ENCODE data around the gene CCDC40. TPM values are rescaled to one million over a fixed set of nuclear protein-coding genes. Genes with fewer than 3 reads are reported as not detected.

Gene CCDC40
- total RNA-seq, 2 donors from 2014 or later: 21.7 to 38.9 TPM

- DNase-seq: no peak
- no peaks in the 10 kb centered on the region for H3K9me3 Mint-ChIP-seq
- H3K36me3 Mint-ChIP-seq (ENCODE audit: low read depth): no peaks in the 10 kb centered on the region
- H3K36me3 ChIP-seq (ENCODE audit: control insufficient read depth, insufficient read depth, low read length): no peaks in the 10 kb centered on the region
- no peak overlapping the region for H3K27ac Mint-ChIP-seq
- H3K27me3 Mint-ChIP-seq (ENCODE audit: insufficient read depth): no peaks in the 10 kb centered on the region
- H3K4me3 Mint-ChIP-seq: no peak overlapping the region
- no peaks in the 10 kb centered on the region for H3K27me3 ChIP-seq (ENCODE audit: control insufficient read depth, insufficient read depth, low read length, poor library complexity, severe bottlenecking)
- WGBS, 2 experiments (ENCODE audit: insufficient coverage in 1 of 2, insufficient read length in 1 of 2): 89 to 100% methylated on average over 3 to 6 of the region's 6 CpGs
- peaks cover 6% of the 10 kb centered on the region for H3K4me1 ChIP-seq (ENCODE audit: control insufficient read depth, insufficient read depth, low read length)
- TF ChIP-seq CTCF (conservative IDR thresholded peaks at IDR 0.05): no peak
- no peak overlapping the region for H3K27ac ChIP-seq (ENCODE audit: low read depth, low read length)
- no peak overlapping the region for H3K4me3 ChIP-seq (ENCODE audit: low read length)
- no peak overlapping the region for H3K9ac ChIP-seq (ENCODE audit: extremely low read depth, low read length, poor library complexity, severe bottlenecking)
- no peaks in the 10 kb centered on the region for H3K9me3 ChIP-seq (ENCODE audit: control insufficient read depth, low read length)
- H3K4me1 Mint-ChIP-seq: peaks cover 11% of the 10 kb centered on the region
Observed at GRCh38 chr17:80122926-80123505, 86.6 kb downstream of the CCDC40 start.

DNA sequence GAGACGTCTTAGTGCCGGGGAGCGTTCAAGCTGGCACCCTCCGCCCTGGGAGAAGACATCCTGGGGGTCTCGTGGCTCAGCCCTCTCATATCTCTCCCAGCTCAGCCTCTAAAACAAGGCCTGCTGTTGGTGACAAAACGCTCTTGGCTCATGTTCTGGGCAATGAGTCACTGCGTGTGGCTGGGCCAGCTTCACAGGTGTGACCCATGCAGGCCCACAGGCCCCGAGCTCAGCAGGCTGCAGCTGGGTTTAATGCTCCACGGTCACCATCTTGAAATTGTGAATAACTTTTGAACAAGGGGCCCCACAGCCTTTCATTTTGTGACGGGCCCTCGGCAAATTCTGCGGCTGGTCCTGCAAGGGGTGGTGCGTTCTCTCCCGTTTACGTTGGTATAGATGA lies 87.3 kb downstream of the CCDC40 start:
- DNase-seq: no peak
- H3K27ac ChIP-seq (ENCODE audit: low read depth, low read length): peak overlapping the region; percentile 12

GRCh38 chr17:80124351-80124981 lies 88.0 kb downstream of the CCDC40 start:
- Mint-ChIP-seq H3K27me3 (ENCODE audit: insufficient read depth) (no peaks in the 10 kb centered on the region), H3K9me3 (no peaks in the 10 kb centered on the region), H3K36me3 (ENCODE audit: low read depth) (no peaks in the 10 kb centered on the region), H3K4me1 (peaks cover 12% of the 10 kb centered on the region), H3K4me3 (no peak overlapping the region), H3K27ac (peak overlapping the region; percentile 85)
- 74 to 79% methylated on average over 13 to 14 of the region's 15 CpGs for WGBS, 2 experiments (ENCODE audit: insufficient coverage in 1 of 2, insufficient read length in 1 of 2)
- Histone ChIP-seq H3K36me3 (ENCODE audit: control insufficient read depth, insufficient read depth, low read length) (no peaks in the 10 kb centered on the region), H3K9me3 (ENCODE audit: control insufficient read depth, low read length) (no peaks in the 10 kb centered on the region), H3K27me3 (ENCODE audit: control insufficient read depth, insufficient read depth, low read length, poor library complexity, severe bottlenecking) (no peaks in the 10 kb centered on the region), H3K27ac (ENCODE audit: low read depth, low read length) (peak overlapping the region; percentile 12), H3K9ac (ENCODE audit: extremely low read depth, low read length, poor library complexity, severe bottlenecking) (no peak overlapping the region), H3K4me3 (ENCODE audit: low read length) (no peak overlapping the region), H3K4me1 (ENCODE audit: control insufficient read depth, insufficient read depth, low read length) (peaks cover 6% of the 10 kb centered on the region)
- TF ChIP-seq CTCF (conservative IDR thresholded peaks at IDR 0.05): peak; percentile 93
- peak; percentile 94 for DNase-seq

More for the DNA sequence above, 87.3 kb downstream of the CCDC40 start:
- no peak overlapping the region for H3K9ac ChIP-seq (ENCODE audit: extremely low read depth, low read length, poor library complexity, severe bottlenecking)
- no peaks in the 10 kb centered on the region for H3K36me3 Mint-ChIP-seq (ENCODE audit: low read depth)
- no peak overlapping the region for H3K4me3 Mint-ChIP-seq
- H3K27me3 Mint-ChIP-seq (ENCODE audit: insufficient read depth): no peaks in the 10 kb centered on the region
- 81 to 88% methylated on average over 15 of the region's 15 CpGs for WGBS, 2 experiments (ENCODE audit: insufficient coverage in 1 of 2, insufficient read length in 1 of 2)
- no peaks in the 10 kb centered on the region for H3K9me3 Mint-ChIP-seq
- peaks cover 11% of the 10 kb centered on the region for H3K4me1 Mint-ChIP-seq
- H3K9me3 ChIP-seq (ENCODE audit: control insufficient read depth, low read length): no peaks in the 10 kb centered on the region
- no peaks in the 10 kb centered on the region for H3K36me3 ChIP-seq (ENCODE audit: control insufficient read depth, insufficient read depth, low read length)
- H3K27ac Mint-ChIP-seq: peak overlapping the region; percentile 85
- no peak for TF ChIP-seq CTCF (conservative IDR thresholded peaks at IDR 0.05)
- H3K4me1 ChIP-seq (ENCODE audit: control insufficient read depth, insufficient read depth, low read length): peaks cover 6% of the 10 kb centered on the region
- H3K4me3 ChIP-seq (ENCODE audit: low read length): no peak overlapping the region
- H3K27me3 ChIP-seq (ENCODE audit: control insufficient read depth, insufficient read depth, low read length, poor library complexity, severe bottlenecking): no peaks in the 10 kb centered on the region

Measured in endodermal cell (in vitro differentiated cells).